NCI-H524 (cell line): ENCODE measurements around the gene TMEM263.
"Not testable (repeated sequence)": the region's sequence is repeated elsewhere in the genome, so short reads cannot be mapped to it uniquely, and the experiment has no call there.

Source experiments
- DNase-seq, 2 experiments: peaks; one replicate each; lab custom pipeline; 2025; lab: John Stamatoyannopoulos, UW

TMEM263 gene

DNA sequence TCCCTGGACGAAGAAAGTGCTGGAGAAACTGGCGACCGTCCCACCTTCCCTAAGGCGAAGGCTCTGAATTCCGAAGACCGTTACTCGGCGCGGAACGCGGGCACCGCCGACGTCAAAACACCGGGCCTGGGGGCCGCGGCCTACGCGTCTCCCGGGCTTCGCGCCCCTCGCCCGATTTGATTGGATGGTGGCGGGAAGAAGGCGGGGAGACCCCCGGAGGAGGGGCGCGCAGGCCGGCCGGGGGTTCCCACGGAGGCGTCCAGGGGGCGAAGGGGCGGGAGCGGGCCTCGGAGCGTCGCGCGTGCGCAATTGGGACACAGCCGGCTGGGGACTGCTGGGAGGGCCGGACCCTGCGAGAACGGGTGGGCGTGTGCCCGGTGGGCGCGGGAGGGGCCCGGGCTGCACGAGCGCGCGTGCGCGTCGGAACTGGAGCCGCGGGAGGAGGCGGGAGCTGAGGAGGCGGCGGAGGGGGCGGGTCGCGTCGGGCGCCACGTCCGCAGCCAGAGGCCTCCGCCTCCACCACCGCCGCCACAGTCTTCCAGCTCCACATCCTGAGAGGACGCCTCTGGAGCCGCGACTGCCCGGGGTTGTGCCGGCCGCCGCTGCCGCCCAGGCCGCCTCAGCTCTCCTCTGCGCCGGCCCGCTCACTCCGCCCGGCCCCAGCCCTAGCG lies at the start of gene TMEM263:
TSS of gene TMEM263 (plus strand) at position 531 of the 671 bp plus-strand sequence. CDS start 11,210 bp downstream, outside the sequence.
- DNase-seq, result peak; percentile 87 to 91

DNA sequence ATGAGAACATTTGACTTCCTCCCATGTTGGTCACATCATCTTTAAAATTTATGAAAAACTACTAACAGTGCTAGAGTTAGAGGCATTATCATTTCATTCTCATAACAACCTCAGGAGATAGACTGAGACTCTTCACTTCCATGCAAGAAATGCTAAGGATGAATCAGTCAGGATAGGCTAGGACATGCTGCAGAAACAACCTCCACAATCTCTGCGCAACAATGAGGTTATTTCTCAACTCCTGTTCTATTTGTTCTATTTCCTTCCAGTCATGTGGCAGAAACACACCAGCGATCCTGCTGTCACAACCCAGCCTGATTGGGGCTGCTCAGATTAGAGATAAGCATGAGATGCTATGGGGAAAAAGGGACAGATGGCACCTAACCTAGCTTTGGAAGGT lies 49.0 kb upstream of the TMEM263 start:
- peak in 1 of 2 experiments; percentile 54 for DNase-seq

DNA sequence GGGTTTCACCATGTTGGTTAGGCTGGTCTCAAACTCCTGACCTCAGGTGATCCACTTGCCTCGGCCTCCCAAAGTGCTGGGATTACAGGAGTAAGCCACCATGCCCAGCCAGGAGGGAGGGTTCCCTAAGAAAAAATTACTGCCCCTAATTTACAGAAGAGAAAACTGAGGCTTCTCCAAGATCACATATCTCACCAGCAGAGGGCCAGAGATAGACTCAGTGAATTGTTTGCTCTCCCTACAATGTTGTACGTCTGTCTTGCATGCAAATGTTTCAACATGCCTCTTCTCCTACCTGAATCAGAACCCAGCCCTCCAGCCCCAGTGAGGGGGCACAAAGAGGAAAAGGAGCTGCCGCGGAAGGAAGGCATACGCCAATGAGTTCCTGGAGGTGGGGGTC lies 48.3 kb upstream of the TMEM263 start:
- no peak for DNase-seq

DNA sequence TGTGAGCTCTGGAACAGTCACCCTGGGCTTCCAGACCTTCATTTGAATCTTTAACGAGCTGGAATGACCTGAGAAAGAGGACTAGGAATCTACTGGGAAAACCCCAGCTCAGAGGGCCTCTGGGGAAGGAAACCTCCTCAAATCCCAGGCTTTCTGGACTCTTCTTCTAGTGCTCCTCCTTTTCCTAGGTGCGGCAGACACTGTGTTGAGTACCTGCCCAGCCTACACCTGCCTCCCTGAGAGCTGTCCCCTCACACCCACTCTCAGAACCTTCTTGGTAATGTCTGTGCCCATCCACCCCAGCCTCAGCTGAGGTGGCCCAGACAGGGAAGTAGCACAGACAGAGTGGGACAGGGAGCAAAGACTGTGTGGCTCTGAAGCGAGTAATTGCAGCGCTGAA lies 47.9 kb upstream of the TMEM263 start:
- no peak for DNase-seq

DNA sequence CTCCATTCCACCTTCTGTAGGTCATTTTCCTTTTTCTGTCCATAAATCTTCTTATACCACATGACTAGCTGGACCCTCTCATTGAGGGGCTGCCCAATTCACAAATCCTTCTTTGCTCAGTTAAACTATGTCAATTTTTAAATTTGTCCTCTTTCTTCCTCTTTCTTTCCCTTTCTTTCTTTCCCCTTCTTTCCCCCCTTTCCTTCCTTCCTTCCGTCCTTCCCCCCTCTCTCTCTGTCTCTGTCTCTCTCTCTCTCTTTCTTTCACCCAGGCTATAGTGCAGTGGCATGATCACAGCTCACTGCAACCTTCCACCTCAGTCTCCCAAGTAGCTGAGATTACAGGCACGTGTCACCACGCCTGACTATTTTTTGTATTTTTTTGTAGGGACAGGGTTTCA lies 47.1 kb upstream of the TMEM263 start:
- DNase-seq, result no peak

DNA sequence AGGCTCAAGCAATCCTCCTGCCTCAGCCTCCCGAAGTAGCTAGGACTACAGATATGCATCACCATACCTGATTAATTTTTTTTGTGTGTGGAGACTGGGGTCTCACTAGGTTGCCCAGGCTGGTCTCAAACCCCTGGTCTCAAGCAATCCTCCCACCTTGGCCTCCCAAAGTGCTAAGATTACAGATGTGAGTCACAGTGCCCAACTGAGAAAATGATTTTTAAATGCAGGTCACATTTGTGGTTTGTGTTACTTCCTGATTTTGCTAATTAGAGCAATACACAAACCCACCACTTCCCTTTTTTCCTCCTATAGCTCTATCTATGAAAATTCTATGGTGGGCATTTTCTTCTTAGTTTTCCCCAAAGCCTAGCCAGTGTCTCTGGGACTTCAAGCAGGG lies 45.5 kb upstream of the TMEM263 start:
- no peak for DNase-seq

DNA sequence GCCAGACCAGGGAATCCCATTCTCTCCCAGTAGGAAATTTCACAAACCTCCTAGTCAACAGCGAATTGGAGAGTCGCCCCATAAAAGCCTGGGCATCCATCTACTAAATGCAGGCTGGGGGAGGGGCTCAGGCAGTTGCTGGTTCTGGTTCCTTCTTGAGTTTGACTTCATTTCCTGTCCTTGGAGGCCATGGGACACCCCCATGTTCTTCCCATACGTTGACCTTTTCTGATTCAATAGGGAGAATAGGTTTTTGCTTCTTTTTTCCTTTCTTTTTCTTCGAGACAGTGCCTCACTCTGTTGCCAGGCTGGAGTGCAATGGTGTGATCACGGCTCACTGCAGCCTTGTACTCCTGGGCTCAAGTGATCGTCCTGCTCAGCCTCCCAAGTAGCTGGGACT lies 44.1 kb upstream of the TMEM263 start:
- DNase-seq, result no peak

DNA sequence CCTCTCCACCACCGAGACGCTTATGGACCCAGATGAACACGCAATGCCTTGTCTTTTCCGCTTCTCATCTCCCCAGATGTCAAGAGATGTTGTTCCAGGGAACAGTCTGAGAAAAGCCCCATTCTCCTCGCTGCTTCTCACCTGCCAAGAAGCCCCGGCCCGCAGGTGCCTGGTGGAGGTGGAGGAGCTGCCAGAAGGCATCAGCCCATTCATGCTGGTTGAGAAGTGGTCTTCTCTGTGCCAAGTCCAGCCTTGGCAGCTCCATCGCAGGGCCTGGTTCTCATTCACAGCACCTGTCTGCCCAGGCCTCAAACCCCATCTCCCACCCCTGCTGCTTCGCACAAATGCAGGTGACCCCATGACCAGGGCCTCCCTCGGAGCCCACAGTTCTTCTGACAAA lies 42.3 kb upstream of the TMEM263 start:
- no peak for DNase-seq

DNA sequence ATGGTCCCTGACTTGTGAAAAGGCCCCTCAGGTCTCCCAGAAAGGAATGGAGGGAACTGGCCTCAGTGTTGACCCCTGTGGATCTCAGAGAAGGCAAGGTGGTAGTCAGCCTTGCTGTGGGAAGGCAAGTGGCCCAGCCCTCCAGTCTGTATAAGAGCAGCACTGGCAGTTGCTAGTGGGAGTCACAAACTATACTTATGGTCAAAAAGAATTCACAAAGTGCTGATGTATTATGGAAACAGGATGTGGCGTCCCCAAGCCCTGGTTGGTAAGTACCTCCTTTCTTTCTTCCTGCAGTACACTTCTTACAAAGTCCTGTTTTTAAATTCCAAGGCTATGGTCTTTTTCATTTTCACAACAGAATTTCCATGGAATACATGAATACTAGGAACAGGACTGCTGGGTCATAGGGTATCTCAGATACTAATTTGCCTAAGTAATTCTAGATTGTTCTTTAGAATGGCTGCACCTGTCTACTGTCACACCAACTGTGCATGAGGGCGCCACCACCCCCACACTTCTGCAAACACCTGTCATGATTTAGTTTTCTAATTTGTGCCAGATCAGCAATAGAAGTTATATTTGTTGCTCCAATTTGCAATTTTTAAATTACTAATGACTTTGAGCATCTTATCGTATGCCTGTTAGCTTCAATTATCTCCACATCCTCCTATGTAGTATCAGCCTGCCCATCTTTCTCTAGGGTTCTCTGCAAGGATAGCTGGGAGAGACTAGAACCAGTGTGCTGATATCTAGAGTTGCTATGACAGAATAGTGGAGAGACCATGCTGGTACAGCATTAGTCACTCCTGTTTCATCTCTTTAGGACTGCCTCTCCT lies 40.7 kb upstream of the TMEM263 start:
- DNase-seq, result no peak

DNA sequence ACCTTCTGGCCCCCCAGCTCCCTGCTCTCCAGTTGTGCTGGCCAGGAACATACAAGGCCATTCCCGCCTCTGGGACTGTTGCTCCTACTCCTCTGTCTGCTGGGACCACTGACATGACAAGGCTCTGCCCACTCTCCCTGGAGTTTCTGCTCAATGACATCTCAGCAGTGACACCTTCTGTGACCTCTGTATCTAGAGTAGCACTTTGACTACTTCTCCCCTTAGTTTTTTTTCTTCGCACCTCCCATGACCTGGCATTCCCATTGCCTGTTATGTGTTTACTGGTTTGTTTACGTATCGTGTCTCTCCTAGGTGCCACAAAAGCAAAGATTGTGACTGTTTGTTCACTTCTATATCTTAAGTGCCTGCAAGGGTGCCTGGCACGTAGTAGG lies 40.1 kb upstream of the TMEM263 start:
- no peak for DNase-seq

DNA sequence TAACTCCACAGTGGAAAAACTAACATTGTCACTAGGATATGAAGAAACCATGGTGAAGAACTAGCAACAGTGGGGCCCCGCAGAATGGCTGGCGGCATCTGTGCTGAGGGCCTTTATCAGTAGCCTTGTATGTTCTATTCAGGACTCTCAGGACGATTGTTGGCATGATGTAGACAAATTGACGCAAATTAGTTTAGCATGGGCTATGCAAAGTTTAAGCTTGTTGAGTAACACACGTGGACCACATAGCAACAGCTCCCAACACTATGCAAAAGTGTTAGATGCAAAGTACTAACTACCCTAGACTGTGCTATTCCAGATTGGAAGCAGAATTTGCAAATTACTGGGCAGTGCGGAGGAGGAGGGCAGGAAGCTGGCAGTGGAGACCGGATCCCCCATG lies 38.2 kb upstream of the TMEM263 start:
- DNase-seq, result no peak

DNA sequence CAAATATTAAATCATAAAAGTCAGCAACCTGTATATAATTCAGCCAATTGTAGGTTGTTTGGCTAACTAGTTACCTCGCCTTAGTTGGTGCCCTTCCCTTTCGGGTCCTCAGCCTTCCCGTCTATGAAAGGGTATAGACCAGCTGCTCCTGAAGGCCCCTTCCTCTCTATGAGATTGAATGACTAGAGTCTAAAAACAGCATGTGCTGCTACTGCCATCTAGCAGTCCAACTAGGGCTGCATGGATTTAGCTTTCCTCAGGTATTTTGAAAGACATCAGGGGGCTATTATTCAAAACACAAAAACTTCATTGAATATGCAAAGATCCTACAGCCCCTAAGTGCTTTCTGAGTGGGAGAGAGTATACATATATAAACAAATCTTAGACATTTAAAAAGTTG lies 37.0 kb upstream of the TMEM263 start:
- DNase-seq, result peak in 1 of 2 experiments; percentile 67

DNA sequence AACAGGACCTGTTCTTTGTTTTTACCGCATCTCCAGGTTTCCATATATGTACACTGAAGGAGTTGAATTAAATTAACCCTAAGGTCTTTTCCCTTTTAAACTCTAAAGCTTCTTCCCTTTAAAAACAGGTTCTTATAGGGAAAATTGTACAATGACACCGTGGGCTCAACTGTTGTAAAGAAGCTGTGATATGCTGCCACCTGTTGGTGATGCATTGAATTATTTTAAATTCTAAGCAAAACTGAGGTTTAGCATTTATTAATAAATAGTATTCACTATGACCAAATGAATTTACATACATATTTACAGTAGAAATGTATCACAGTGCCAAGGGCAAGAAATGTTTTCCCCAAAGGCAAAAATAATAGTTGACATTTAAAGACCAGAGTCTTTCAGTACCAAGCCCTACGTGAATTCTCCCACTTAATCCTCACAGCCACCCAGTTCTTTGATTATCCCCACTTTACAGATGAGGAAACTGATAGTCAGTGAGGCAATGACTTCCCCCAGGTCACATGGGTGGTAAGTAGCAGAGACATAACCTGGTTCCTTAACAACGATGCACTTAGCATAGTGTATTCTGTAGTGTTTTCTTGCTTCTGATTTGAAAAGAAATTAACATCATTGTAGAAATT lies 35.7 kb upstream of the TMEM263 start:
- peak; percentile 19 to 45 for DNase-seq

DNA sequence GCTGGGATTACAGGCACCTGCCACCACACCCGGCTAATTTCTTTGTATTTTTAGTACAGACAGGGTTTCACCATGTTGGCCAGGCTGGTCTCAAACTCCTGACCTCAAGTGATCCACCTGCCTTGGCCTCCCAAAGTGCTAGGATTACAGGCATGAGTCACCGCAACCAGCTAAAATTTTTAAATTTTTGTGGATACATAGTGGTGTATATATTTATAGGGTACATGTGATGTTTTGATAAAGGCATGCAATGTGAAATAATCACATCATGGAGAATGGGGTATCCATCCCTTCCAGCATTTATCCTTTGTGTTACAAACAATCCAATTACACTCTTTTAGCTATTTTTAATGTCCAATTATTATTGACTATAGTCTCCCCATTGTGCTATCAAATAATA lies 33.7 kb upstream of the TMEM263 start:
- not testable (repeated sequence) for DNase-seq

DNA sequence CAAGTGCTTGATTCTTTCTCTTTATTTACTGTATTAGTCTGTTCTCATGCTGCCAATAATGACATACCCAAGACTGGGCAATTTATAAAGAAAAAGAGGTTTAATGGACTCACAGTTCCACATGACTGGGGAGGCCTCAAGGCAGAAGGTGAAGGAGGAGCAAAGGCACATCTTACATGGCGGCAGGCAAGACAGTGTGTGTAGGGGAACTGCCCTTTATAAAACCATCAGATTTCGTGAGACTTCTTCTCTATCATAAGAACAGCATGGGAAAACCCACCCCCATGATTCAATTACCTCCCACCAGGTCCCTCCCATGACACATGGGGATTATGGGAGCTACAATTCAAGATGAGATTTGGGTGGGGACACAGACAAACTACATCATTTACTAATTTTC lies 32.1 kb upstream of the TMEM263 start:
- not testable (repeated sequence) for DNase-seq

DNA sequence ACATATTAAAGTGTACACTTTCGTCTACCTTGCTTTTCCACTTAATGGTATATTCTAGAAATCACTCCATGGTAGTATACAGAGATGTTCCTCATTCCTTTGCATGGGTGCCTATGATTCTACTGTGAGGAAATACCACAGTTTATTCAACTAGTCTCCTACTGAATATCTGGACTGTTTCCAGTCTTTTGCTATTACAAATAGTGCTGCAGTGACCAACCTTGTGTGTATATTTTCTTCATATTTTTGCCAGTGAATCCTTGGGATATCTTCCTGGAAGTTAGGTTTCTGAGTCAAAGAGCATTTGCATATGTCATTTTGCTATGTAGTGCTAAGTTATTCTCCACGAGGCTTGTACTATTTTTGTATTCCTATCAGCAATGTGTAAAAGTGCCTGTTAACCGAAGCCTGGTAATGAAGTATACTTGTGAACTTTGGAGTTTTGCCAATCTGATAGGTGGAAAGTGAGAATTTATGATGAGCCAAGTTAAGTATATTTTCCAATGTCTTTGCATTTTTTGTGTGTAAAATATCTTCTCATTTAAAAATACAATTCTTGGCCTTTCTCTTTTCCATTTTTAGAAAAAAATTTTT lies 31.3 kb upstream of the TMEM263 start:
- DNase-seq, result no peak

DNA sequence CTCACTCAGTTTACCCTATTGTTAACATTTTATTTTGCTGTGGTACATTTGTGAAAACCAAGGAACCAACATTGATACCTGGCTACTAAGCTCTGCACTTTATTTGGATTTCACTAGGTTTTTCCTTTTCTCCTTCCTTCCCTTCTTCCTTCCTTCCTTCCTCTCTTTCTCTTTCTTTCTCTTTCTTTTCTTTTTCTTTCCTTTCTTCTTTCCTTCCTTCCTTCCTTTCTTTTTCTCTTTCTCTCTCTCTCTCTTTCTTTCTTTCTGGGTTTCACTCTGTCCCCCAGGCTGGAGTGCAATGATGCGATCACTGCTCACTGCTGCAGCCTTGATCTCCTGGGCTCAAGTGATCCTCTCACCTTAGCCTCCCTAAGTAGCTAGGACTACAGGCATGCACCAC lies 29.1 kb upstream of the TMEM263 start:
- no peak for DNase-seq

DNA sequence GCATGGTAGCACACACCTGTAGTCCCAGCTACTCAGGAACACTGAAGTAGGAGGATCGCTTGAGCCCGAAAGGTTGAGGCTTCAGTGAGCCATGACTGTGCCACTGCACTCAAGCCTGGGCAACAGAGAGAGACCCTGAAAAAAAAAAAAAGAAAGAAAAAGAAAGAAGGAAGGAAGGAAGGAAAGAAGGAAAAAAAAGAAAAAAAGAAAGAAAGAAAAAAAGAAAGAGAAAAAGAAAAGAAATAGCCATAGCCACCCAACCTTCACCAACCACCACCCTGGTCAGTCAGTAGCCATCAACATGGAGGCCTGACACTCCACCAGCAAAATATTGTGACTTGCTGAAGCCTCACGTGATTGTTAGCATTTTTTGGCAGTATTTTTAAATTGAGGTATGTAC lies 21.4 kb upstream of the TMEM263 start:
- no peak for DNase-seq

DNA sequence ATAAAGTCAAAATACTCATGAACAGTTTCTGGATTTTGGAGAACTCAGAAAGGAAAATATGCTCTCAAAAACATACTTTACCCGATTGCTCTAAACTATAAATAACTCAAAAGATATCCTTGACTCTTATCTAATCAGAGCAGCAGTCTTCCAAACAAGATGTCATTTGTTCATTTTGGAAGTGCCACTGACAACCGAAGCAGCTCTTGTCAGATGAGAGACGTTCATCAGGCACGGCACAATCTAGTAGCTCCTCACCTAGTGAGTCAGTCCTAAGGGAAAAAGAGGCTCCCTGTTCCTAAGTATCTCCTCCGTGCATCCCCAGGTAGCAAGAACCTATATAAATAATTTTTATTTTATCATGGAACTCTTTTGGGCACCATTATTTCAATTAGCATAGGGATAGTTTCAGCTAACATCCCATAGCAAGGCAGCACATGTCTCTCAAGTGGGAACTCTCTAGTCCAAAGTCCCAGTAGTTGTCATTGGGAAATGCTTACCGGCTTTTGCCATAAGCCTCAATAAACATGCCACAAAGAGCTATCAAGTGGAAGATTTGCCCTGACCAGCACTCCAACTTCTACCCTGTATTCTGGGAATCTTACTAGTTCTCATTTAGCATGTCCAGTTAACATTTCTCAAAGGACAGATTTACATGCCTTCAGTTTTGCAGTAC lies 14.1 kb upstream of the TMEM263 start:
- DNase-seq, result no peak

DNA sequence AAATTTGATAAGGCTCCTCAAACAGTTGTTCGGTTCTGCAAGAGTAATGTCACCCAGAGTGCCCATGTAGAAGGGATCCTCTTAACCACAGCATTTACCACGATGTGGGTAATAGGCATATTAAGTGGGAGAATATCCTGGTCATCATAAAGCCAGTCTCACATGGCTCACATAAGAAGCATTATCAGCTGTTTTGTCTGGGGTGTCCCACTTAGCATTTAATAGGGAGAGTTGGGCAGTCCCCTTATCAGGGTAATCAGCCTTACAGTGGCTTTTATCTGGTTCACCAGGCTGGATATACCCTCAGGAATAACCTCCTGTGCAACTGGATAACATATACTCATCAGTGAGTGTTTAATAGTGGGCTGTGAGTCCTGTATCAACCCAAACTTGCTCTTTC lies 12.9 kb upstream of the TMEM263 start:
- no peak for DNase-seq

DNA sequence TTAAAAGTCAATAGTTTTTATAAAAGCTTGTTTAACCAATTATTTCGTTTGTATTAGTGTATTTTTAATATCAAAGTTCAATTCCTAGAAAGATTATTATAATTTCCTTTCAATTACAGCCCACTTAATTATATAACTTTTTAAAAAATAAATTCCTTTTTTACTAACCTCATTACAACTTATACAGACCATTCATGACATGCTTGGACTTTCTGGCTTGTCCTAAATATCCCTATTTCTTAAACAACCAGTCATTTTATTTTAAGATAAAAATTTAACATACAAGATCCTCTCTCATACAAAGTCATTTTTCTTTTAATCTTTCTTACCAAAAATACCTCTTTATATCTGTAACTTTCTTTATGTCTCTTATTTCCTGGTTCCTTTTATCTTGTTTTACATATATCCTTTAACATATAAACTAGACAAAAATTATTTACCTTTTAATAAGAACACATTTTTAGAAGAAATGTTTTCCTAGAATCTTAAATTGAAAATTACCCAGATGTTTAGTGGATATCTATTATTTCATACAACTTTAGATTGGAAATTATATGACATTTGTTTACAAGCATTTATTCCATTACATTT lies 10.4 kb upstream of the TMEM263 start:
- DNase-seq, result no peak

DNA sequence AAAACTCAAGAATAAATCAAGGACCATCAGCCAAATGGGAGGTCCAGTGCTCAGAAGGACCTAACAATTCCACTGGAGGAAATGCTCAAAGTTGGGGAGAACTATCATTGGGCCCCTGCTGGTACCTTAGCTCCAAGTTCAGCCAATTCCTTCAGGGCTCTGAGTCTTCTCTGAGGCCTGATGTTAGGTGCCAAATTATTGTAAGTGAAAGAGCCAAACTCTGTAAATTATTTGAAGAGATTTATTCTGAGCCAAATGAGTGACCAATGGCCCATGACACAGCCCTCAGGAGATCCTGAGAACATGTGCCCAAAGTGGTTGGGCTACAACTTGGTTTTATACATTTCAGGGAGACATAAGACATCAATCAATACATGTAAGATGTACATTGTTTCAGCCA lies 8.2 kb upstream of the TMEM263 start:
- DNase-seq, result no peak
